ENCODE measurements around the gene TPM1.
"Not testable (repeated sequence)": the region's sequence is repeated elsewhere in the genome, so short reads cannot be mapped to it uniquely, and the experiment has no call there.

TPM1 gene

GRCh38 chr15:63096178-63096577 lies 53.6 kb downstream of the TPM1 start:
- no peak overlapping the region for H3K4me3 ChIP-seq (ENCODE audit: low read length)
- peaks cover 6% of the 10 kb centered on the region for H3K4me1 ChIP-seq (ENCODE audit: insufficient read depth, low read length)
- no peaks in the 10 kb centered on the region for H3K27me3 ChIP-seq (ENCODE audit: insufficient read depth, low read length)
- H3K36me3 ChIP-seq (ENCODE audit: insufficient read depth, low read length): no peaks in the 10 kb centered on the region
- no peaks in the 10 kb centered on the region for H3K9me3 ChIP-seq (ENCODE audit: low read length)
- H2AFZ ChIP-seq (ENCODE audit: low read depth, low read length): no peak overlapping the region

- H2AFZ ChIP-seq (ENCODE audit: low read depth, low read length); H3K27me3 ChIP-seq (ENCODE audit: insufficient read depth, low read length); H3K4me3 ChIP-seq (ENCODE audit: low read length); H3K36me3 ChIP-seq (ENCODE audit: insufficient read depth, low read length); H3K4me1 ChIP-seq (ENCODE audit: insufficient read depth, low read length); H3K9me3 ChIP-seq (ENCODE audit: low read length): not testable (repeated sequence)
Observed at GRCh38 chr15:63098901-63099300, 56.4 kb downstream of the TPM1 start.

GRCh38 chr15:63099581-63099980 lies 57.0 kb downstream of the TPM1 start:
- H3K4me1 ChIP-seq (ENCODE audit: insufficient read depth, low read length); H2AFZ ChIP-seq (ENCODE audit: low read depth, low read length); H3K36me3 ChIP-seq (ENCODE audit: insufficient read depth, low read length); H3K4me3 ChIP-seq (ENCODE audit: low read length); H3K9me3 ChIP-seq (ENCODE audit: low read length); H3K27me3 ChIP-seq (ENCODE audit: insufficient read depth, low read length): not testable (repeated sequence)

DNA sequence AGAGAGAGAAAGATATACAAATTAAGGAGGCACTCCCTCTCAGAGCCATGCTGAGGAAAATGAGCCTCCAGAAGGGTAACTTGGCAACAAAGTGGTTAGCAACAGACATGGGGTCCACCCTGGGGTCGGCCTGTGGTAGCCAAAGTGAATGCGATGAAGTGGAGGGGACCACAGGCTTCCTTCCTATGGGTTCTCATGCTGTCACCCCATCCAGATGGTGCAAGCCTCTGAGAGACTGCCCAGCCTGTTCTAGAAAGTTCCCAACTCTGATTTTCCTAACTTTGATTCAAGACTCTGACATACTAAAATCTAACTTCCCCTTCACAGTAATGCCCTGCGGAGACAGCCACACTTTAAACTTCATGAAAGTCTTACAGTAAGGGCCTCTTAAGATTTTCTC lies 60.9 kb downstream of the TPM1 start:
- Histone ChIP-seq H3K36me3 (ENCODE audit: insufficient read depth, low read length) (no peaks in the 10 kb centered on the region), H3K27me3 (ENCODE audit: insufficient read depth, low read length) (no peaks in the 10 kb centered on the region), H3K9me3 (ENCODE audit: low read length) (no peaks in the 10 kb centered on the region), H2AFZ (ENCODE audit: low read depth, low read length) (no peak overlapping the region), H3K4me3 (ENCODE audit: low read length) (no peak overlapping the region), H3K4me1 (ENCODE audit: insufficient read depth, low read length) (no peaks in the 10 kb centered on the region)

- H3K36me3 ChIP-seq (ENCODE audit: insufficient read depth, low read length): no peaks in the 10 kb centered on the region
- H3K9me3 ChIP-seq (ENCODE audit: low read length): no peaks in the 10 kb centered on the region
- no peak overlapping the region for H2AFZ ChIP-seq (ENCODE audit: low read depth, low read length)
- no peaks in the 10 kb centered on the region for H3K4me1 ChIP-seq (ENCODE audit: insufficient read depth, low read length)
- H3K4me3 ChIP-seq (ENCODE audit: low read length): no peak overlapping the region
- no peaks in the 10 kb centered on the region for H3K27me3 ChIP-seq (ENCODE audit: insufficient read depth, low read length)
Observed at GRCh38 chr15:63104727-63105126, 62.2 kb downstream of the TPM1 start.

- H3K4me3 ChIP-seq (ENCODE audit: low read length); H2AFZ ChIP-seq (ENCODE audit: low read depth, low read length); H3K27me3 ChIP-seq (ENCODE audit: insufficient read depth, low read length); H3K4me1 ChIP-seq (ENCODE audit: insufficient read depth, low read length); H3K9me3 ChIP-seq (ENCODE audit: low read length); H3K36me3 ChIP-seq (ENCODE audit: insufficient read depth, low read length): not testable (repeated sequence)
Observed at GRCh38 chr15:63105354-63105753, 62.8 kb downstream of the TPM1 start.

GRCh38 chr15:63107895-63108546 lies 65.5 kb downstream of the TPM1 start:
- H3K4me3 ChIP-seq (ENCODE audit: low read length): no peak overlapping the region
- no peaks in the 10 kb centered on the region for H3K36me3 ChIP-seq (ENCODE audit: insufficient read depth, low read length)
- no peaks in the 10 kb centered on the region for H3K9me3 ChIP-seq (ENCODE audit: low read length)
- no peaks in the 10 kb centered on the region for H3K4me1 ChIP-seq (ENCODE audit: insufficient read depth, low read length)
- no peak overlapping the region for H2AFZ ChIP-seq (ENCODE audit: low read depth, low read length)
- H3K27me3 ChIP-seq (ENCODE audit: insufficient read depth, low read length): no peaks in the 10 kb centered on the region

- Histone ChIP-seq H2AFZ (ENCODE audit: low read depth, low read length) (no peak overlapping the region), H3K27me3 (ENCODE audit: insufficient read depth, low read length) (no peaks in the 10 kb centered on the region), H3K4me1 (ENCODE audit: insufficient read depth, low read length) (no peaks in the 10 kb centered on the region), H3K9me3 (ENCODE audit: low read length) (no peaks in the 10 kb centered on the region), H3K36me3 (ENCODE audit: insufficient read depth, low read length) (no peaks in the 10 kb centered on the region), H3K4me3 (ENCODE audit: low read length) (no peak overlapping the region)
Observed at GRCh38 chr15:63109498-63109897, 67.0 kb downstream of the TPM1 start.

- H3K4me3 ChIP-seq (ENCODE audit: low read length): no peak overlapping the region
- H2AFZ ChIP-seq (ENCODE audit: low read depth, low read length): no peak overlapping the region
- H3K36me3 ChIP-seq (ENCODE audit: insufficient read depth, low read length): no peaks in the 10 kb centered on the region
- no peaks in the 10 kb centered on the region for H3K9me3 ChIP-seq (ENCODE audit: low read length)
- no peaks in the 10 kb centered on the region for H3K27me3 ChIP-seq (ENCODE audit: insufficient read depth, low read length)
- no peaks in the 10 kb centered on the region for H3K4me1 ChIP-seq (ENCODE audit: insufficient read depth, low read length)
Observed at GRCh38 chr15:63109920-63110319, 67.4 kb downstream of the TPM1 start.

DNA sequence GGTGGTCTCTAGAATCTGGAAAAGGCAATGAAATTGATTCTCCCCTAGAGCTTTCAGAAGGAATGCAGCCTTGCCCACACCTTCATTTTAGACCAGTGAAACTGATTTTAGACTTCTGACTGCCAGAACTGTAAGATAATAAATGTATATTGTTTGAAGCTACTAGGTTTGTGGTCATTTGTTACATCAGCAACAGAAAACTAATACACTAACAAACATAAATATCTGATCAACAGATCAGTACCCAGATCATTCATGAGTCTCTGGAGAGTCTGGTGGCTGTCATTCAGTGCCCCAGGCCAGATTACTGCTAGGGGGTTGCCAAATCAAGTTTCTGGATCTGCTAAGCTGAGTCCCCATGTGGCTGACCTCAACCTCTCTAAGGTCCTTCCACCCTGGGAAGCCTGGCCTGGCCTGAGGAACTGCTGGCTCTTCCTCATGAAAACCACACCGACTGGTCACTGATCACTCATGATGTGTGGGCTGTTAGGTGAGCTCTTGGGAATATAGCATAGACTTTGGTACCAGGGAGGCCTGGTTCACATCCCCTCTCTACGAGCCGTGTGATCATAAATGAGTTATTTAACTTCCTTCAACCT lies 68.0 kb downstream of the TPM1 start:
- H3K4me1 ChIP-seq (ENCODE audit: insufficient read depth, low read length): no peaks in the 10 kb centered on the region
- H3K36me3 ChIP-seq (ENCODE audit: insufficient read depth, low read length): no peaks in the 10 kb centered on the region
- no peak overlapping the region for H3K4me3 ChIP-seq (ENCODE audit: low read length)
- H3K27me3 ChIP-seq (ENCODE audit: insufficient read depth, low read length): no peaks in the 10 kb centered on the region
- H2AFZ ChIP-seq (ENCODE audit: low read depth, low read length): no peak overlapping the region
- no peaks in the 10 kb centered on the region for H3K9me3 ChIP-seq (ENCODE audit: low read length)

DNA sequence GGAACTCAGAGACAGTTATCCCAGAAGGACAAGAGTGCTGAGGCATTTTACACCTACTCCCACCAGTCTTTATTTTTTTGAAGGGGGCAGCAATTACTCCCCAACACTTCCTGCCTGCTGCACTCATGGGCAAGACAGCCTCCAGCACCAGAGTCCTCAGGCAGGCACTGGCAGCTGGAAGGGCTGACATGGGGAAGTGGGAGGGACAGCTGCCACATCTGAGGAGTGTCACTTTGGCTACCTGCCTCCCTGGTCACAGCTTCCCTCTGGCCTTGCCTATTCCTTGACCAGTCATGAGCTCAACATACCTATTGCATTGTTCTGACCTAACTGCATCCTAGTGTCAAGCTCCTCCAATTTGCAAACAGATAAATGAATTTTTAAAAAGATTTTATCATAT lies 68.9 kb downstream of the TPM1 start:
- H2AFZ ChIP-seq (ENCODE audit: low read depth, low read length): no peak overlapping the region
- no peaks in the 10 kb centered on the region for H3K27me3 ChIP-seq (ENCODE audit: insufficient read depth, low read length)
- H3K4me1 ChIP-seq (ENCODE audit: insufficient read depth, low read length): no peaks in the 10 kb centered on the region
- H3K36me3 ChIP-seq (ENCODE audit: insufficient read depth, low read length): no peaks in the 10 kb centered on the region
- H3K9me3 ChIP-seq (ENCODE audit: low read length): no peaks in the 10 kb centered on the region
- no peak overlapping the region for H3K4me3 ChIP-seq (ENCODE audit: low read length)

- Histone ChIP-seq H3K4me3 (ENCODE audit: low read length) (no peak overlapping the region), H3K9me3 (ENCODE audit: low read length) (no peaks in the 10 kb centered on the region), H3K4me1 (ENCODE audit: insufficient read depth, low read length) (no peaks in the 10 kb centered on the region), H3K27me3 (ENCODE audit: insufficient read depth, low read length) (no peaks in the 10 kb centered on the region), H2AFZ (ENCODE audit: low read depth, low read length) (no peak overlapping the region), H3K36me3 (ENCODE audit: insufficient read depth, low read length) (no peaks in the 10 kb centered on the region)
Observed at GRCh38 chr15:63112871-63113270, 70.3 kb downstream of the TPM1 start.

DNA sequence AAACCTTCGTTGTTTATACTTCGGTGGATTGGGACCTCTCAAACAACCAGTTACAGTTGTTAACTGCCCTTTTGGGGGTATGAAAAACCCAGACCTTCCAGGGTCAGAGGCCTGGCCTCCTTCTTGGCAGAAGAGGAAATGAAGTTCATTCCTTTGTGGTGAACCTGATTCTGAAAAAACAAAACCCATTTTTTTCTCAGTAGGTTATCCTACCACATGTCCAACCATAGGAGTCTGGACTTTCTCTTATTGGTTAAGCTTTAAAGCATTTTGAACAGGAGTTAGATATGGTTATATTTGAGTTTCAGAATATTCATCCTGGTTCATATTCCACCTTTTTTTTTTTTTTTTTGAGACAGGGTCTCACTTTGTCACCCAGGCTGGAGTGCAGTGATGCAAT lies 71.9 kb downstream of the TPM1 start:
- no peaks in the 10 kb centered on the region for H3K27me3 ChIP-seq (ENCODE audit: insufficient read depth, low read length)
- H3K9me3 ChIP-seq (ENCODE audit: low read length): no peaks in the 10 kb centered on the region
- no peak overlapping the region for H2AFZ ChIP-seq (ENCODE audit: low read depth, low read length)
- no peaks in the 10 kb centered on the region for H3K36me3 ChIP-seq (ENCODE audit: insufficient read depth, low read length)
- no peak overlapping the region for H3K4me3 ChIP-seq (ENCODE audit: low read length)
- H3K4me1 ChIP-seq (ENCODE audit: insufficient read depth, low read length): no peaks in the 10 kb centered on the region

All from neuron (in vitro differentiated cells).